HCT116 (cell line): Measurements from ENCODE around the gene UNC5C. TPM values are rescaled to one million over a fixed set of nuclear protein-coding genes. Genes with fewer than 3 reads are reported as not detected.

Experiments used
- ATAC-seq: fragments of 200-7000 bp; cut with Tn5 transposase; 2 replicates; pipeline ENCODE4 v1.9.1; 2020; ENCODE audit warnings: mild to moderate bottlenecking, moderate library complexity
- BruUV-seq: library from RNA; stranded (reverse); fragments of 400-500 nt; replicated peaks from 2 replicates; lab custom pipeline; 2021; lab: Mats Ljungman, UMichigan
- CTCF ChIA-PET: fragments of 300-600 bp; sonication (Branson Sonifier 250); formaldehyde crosslinking; loops from one replicate; lab custom pipeline; 2021; ENCODE audit warnings: antibody characterized with exemption; lab: Charles Lee
- POLR2A ChIA-PET: fragments of 300-600, 350-600 bp; sonication (Branson Sonifier 250); formaldehyde crosslinking; loops from one replicate; lab custom pipeline; 2021; ENCODE audit warnings: antibody characterized with exemption; lab: Charles Lee
- RAD21 ChIA-PET, 2 experiments: fragments of 300-600 bp; sonication (Branson Sonifier 250); formaldehyde crosslinking; loops; one replicate each; lab custom pipeline; 2023; ENCODE audit warnings: low total read pairs in 2 of 2; ENCODE audit not compliant: uncharacterized antibody in 2 of 2, unreplicated experiment in 2 of 2, low non-redundant PET in 1 of 2; lab: Charles Lee
- DNase-seq: peaks from one replicate; pipeline ENCODE4 v3.0.0-alpha.2; 2010; ENCODE audit warnings: low read depth, low spot score
- H2AFZ ChIP-seq: fragments of 200-600 bp; shearing (Covaris generic), sonication (generic); 2 replicates; pipeline ENCODE4 v1.6.1; 2017; ENCODE audit warnings: low read depth, mixed run types, mixed read lengths, antibody characterized with exemption, low read length; ENCODE audit not compliant: poor library complexity, severe bottlenecking
- H3K27ac ChIP-seq: 2 replicates; pipeline ENCODE4 v1.5.1; 2012; ENCODE audit warnings: low read depth, low read length
- H3K27me3 ChIP-seq: fragments of 200-600 bp; sonication (generic); 2 replicates; pipeline ENCODE4 v1.6.1; 2016; ENCODE audit warnings: mixed run types, low read length, mixed read lengths; ENCODE audit not compliant: insufficient read depth
- H3K36me3 ChIP-seq, 2 experiments: fragments of 200-500 bp in 1 of 2; fragments of 200-600 bp in 1 of 2; sonication (Bioruptor generic) in 1 of 2; sonication (generic) in 1 of 2; 2 replicates each; pipeline versions ENCODE4 v1.5.1 to v1.6.1; 2014 to 2016; ENCODE audit warnings: low read length in 2 of 2, inconsistent platforms in 1 of 2, mixed read lengths in 1 of 2, mixed run types in 1 of 2; ENCODE audit not compliant: insufficient read depth in 2 of 2, control insufficient read depth in 1 of 2
- H3K4me1 ChIP-seq, 2 experiments: fragments of 200-600 bp in 1 of 2; sonication (generic) in 1 of 2; 2 replicates each; pipeline versions ENCODE4 v1.5.1 to v1.6.1; 2012 to 2017; ENCODE audit warnings: low read length in 2 of 2, inconsistent platforms in 1 of 2, mild to moderate bottlenecking in 1 of 2, mixed read lengths in 1 of 2, mixed run types in 1 of 2, moderate library complexity in 1 of 2; ENCODE audit not compliant: insufficient read depth in 2 of 2, control insufficient read depth in 1 of 2
- H3K4me2 ChIP-seq: fragments of 200-600 bp; sonication (generic); 2 replicates; pipeline ENCODE4 v1.6.1; 2017; ENCODE audit warnings: mixed run types, low read length, mixed read lengths
- H3K4me3 ChIP-seq, 2 experiments: fragments of 200-600 bp in 1 of 2; sonication (generic) in 1 of 2; replicated peaks in 1 of 2; 2 replicates each; pipeline ENCODE4 v1.5.1; 2011 to 2016; ENCODE audit warnings: low read length in 2 of 2, control low read depth in 1 of 2, low read depth in 1 of 2, mild to moderate bottlenecking in 1 of 2, mixed read lengths in 1 of 2, mixed run types in 1 of 2
- H3K79me2 ChIP-seq: fragments of 200-600 bp; sonication (generic); 2 replicates; pipeline ENCODE4 v1.6.1; 2017; ENCODE audit warnings: mild to moderate bottlenecking, mixed run types, low read length, moderate library complexity, mixed read lengths; ENCODE audit not compliant: insufficient read depth
- H3K9ac ChIP-seq: fragments of 200-600 bp; sonication (generic); 2 replicates; pipeline ENCODE4 v1.6.1; 2016; ENCODE audit warnings: low read length, mixed read lengths
- H3K9me2 ChIP-seq: fragments of 200-600 bp; sonication (generic), shearing (Covaris generic); 2 replicates; pipeline ENCODE4 v1.6.1; 2017; ENCODE audit warnings: mixed run types, mild to moderate bottlenecking, moderate library complexity; ENCODE audit not compliant: insufficient read depth
- H3K9me3 ChIP-seq, 2 experiments: fragments of 200-500 bp in 1 of 2; fragments of 200-600 bp in 1 of 2; sonication (Bioruptor generic) in 1 of 2; sonication (generic) in 1 of 2; 2 replicates each; pipeline ENCODE4 v1.6.1; 2014 to 2017; ENCODE audit warnings: low read length in 2 of 2, mixed read lengths in 2 of 2, inconsistent platforms in 1 of 2, low read depth in 1 of 2, mild to moderate bottlenecking in 1 of 2, mixed run types in 1 of 2, moderate library complexity in 1 of 2; ENCODE audit not compliant: control insufficient read depth in 1 of 2, insufficient read depth in 1 of 2
- H4K20me1 ChIP-seq: fragments of 200-600 bp; sonication (generic), shearing (Covaris generic); 2 replicates; pipeline ENCODE4 v1.6.1; 2017; ENCODE audit warnings: mixed run types, mild to moderate bottlenecking, moderate library complexity; ENCODE audit not compliant: insufficient read depth
- ATF3 ChIP-seq: IDR thresholded peaks from 2 replicates; pipeline ENCODE4 v1.6.1; 2012
- CBX3 ChIP-seq: IDR thresholded peaks from 2 replicates; pipeline ENCODE4 v1.6.1; 2012; ENCODE audit warnings: low read depth
- CEBPB ChIP-seq: IDR thresholded peaks from 2 replicates; pipeline ENCODE4 v1.6.1; 2012; ENCODE audit warnings: low read depth
- CTCF ChIP-seq, 3 experiments: fragments of 200-600 bp in 1 of 3; sonication (generic) in 1 of 3; IDR thresholded peaks in 2 of 3; conservative IDR thresholded peaks in 1 of 3; 2 replicates each; pipeline ENCODE4 v1.5.1; 2012 to 2017; ENCODE audit warnings: low read depth in 2 of 3, low read length in 2 of 3, antibody characterized with exemption in 1 of 3, borderline replicate concordance in 1 of 3, control low read depth in 1 of 3, mild to moderate bottlenecking in 1 of 3, mixed read lengths in 1 of 3, mixed run types in 1 of 3, moderate library complexity in 1 of 3; ENCODE audit not compliant: insufficient read depth in 1 of 3
- EGR1 ChIP-seq: IDR thresholded peaks from 2 replicates; pipeline ENCODE4 v1.6.1; 2012; ENCODE audit warnings: low read depth
- ELF1 ChIP-seq: IDR thresholded peaks from 2 replicates; pipeline ENCODE4 v1.6.1; 2012; ENCODE audit warnings: low read depth, borderline replicate concordance
- EZH2 ChIP-seq: fragments of 200-600 bp; sonication (generic); IDR thresholded peaks from 2 replicates; pipeline ENCODE4 v1.6.1; 2017; ENCODE audit warnings: antibody characterized with exemption, mixed run types
- EZH2phosphoT487 ChIP-seq: fragments of 200-600 bp; IDR thresholded peaks from 2 replicates; pipeline ENCODE4 v1.6.1; 2018; ENCODE audit warnings: antibody characterized with exemption, borderline replicate concordance
- FOSL1 ChIP-seq: IDR thresholded peaks from 2 replicates; pipeline ENCODE4 v1.6.1; 2012; ENCODE audit warnings: low read depth
- JUND ChIP-seq: IDR thresholded peaks from 2 replicates; pipeline ENCODE4 v1.6.1; 2012
- MAX ChIP-seq: IDR thresholded peaks from 2 replicates; pipeline ENCODE4 v1.6.1; 2012
- RAD21 ChIP-seq: IDR thresholded peaks from 2 replicates; pipeline ENCODE4 v1.6.1; 2012; ENCODE audit warnings: low read depth, mild to moderate bottlenecking
- SIN3A ChIP-seq: IDR thresholded peaks from 2 replicates; pipeline ENCODE4 v1.6.1; 2012; ENCODE audit warnings: low read depth
- TCF7L2 ChIP-seq: IDR thresholded peaks from 2 replicates; pipeline ENCODE4 v1.7.0; 2011; ENCODE audit warnings: borderline replicate concordance, inconsistent platforms; ENCODE audit not compliant: insufficient read depth, insufficient read length; ENCODE audit errors: extremely low read depth
- YY1 ChIP-seq: IDR thresholded peaks from 2 replicates; pipeline ENCODE4 v1.6.1; 2011; ENCODE audit warnings: low read length, low read depth, moderate library complexity, mild to moderate bottlenecking; ENCODE audit not compliant: insufficient replicate concordance; ENCODE audit errors: extremely low read depth
- ZBTB33 ChIP-seq: IDR thresholded peaks from 2 replicates; pipeline ENCODE4 v1.6.1; 2011; ENCODE audit warnings: mild to moderate bottlenecking, low read length, moderate library complexity; ENCODE audit not compliant: insufficient replicate concordance; ENCODE audit errors: extremely low read depth
- ZFX ChIP-seq: fragments of 450-650 bp; IDR thresholded peaks from 2 replicates; pipeline ENCODE4 v1.6.1; 2017
- ZNF274 ChIP-seq: fragments of 200-500 bp; sonication (Bioruptor generic); IDR thresholded peaks from 2 replicates; pipeline ENCODE4 v1.6.1; 2014; ENCODE audit warnings: mild to moderate bottlenecking, low read depth, low read length, inconsistent platforms
- intact Hi-C: fragments of 100-400 bp; cut with micrococcal nuclease; formaldehyde crosslinking; loops from 2 replicates; pipeline ENCODE4 v1.10.0; 2022
- total RNA-seq: library from RNA; stranded (reverse); gene quantifications from one replicate; pipeline ENCODE4 v1.2.1, GENCODE V29; 2021; ENCODE audit not compliant: unreplicated experiment

Gene UNC5C
- total RNA-seq, 1 experiment from 2014 or later, result not detected

- intact Hi-C loops, result no loop called here
- no peak for ATAC-seq
- ChIA-PET CTCF (no interaction called here), POLR2A (no interaction called here)
- no peaks in the 10 kb centered on the region for H3K9me3 ChIP-seq
- H3K4me2 ChIP-seq, result no peak overlapping the region
- no peaks in the 10 kb centered on the region for H3K4me1 ChIP-seq
- TF ChIP-seq CBX3 (no peak), TCF7L2 (no peak)
- TF ChIP-seq, all 23 proteins: peak for 0
- H3K9ac ChIP-seq, result no peak overlapping the region
- no peaks in the 10 kb centered on the region for H3K79me2 ChIP-seq
- H3K27ac ChIP-seq, result no peak overlapping the region
- DNase-seq, result no peak
- H3K36me3 ChIP-seq, result no peaks in the 10 kb centered on the region
- RAD21 ChIA-PET, result no interaction called here
- no peaks in the 10 kb centered on the region for H3K27me3 ChIP-seq
- BruUV-seq, result no TSS peak
- H3K4me3 ChIP-seq, result no peak overlapping the region
- H4K20me1 ChIP-seq, result no peaks in the 10 kb centered on the region
- H3K9me2 ChIP-seq, result no peaks in the 10 kb centered on the region
- no peak overlapping the region for H2AFZ ChIP-seq
Measured at GRCh38 chr4:95379633-95380032, 169.1 kb downstream of the UNC5C start.

- Histone ChIP-seq H3K36me3 (no peaks in the 10 kb centered on the region), H3K4me2 (no peak overlapping the region), H3K9ac (no peak overlapping the region), H3K9me3 (no peaks in the 10 kb centered on the region), H2AFZ (no peak overlapping the region), H3K4me3 (no peak overlapping the region), H3K9me2 (no peaks in the 10 kb centered on the region), H3K27ac (no peak overlapping the region)
- no peak for DNase-seq
- intact Hi-C loops, result no loop called here
- POLR2A ChIA-PET, result no interaction called here
- BruUV-seq, result no TSS peak
- TF ChIP-seq ZFX, result no peak
- no peak for TF ChIP-seq ELF1
- no peak for TF ChIP-seq CBX3
- no peak for TF ChIP-seq ATF3
- no peak for TF ChIP-seq FOSL1
- no peak for TF ChIP-seq EGR1
- no peak for TF ChIP-seq MAX
- no peak for TF ChIP-seq RAD21
- no peak for TF ChIP-seq ZBTB33
- no peak for TF ChIP-seq ZNF274
- TF ChIP-seq CTCF (IDR thresholded peaks at IDR 0.05 in 2 of 3, conservative IDR thresholded peaks at IDR 0.05 in 1 of 3; ENCODE audit: borderline replicate concordance in 1 of 3, insufficient read depth in 1 of 3, low read depth in 2 of 3, low read length in 2 of 3), result no peak
- no peak for TF ChIP-seq TCF7L2
- TF ChIP-seq YY1, result no peak
- no peak for TF ChIP-seq EZH2phosphoT487
- TF ChIP-seq JUND, result no peak
- no peak for TF ChIP-seq SIN3A
- TF ChIP-seq CEBPB, result no peak
- TF ChIP-seq EZH2, result no peak
- TF ChIP-seq, all 23 proteins: peak for 0
- Histone ChIP-seq H3K4me1 (no peaks in the 10 kb centered on the region), H3K79me2 (no peaks in the 10 kb centered on the region), H3K27me3 (no peaks in the 10 kb centered on the region), H4K20me1 (no peaks in the 10 kb centered on the region)
- ChIA-PET CTCF (interaction anchor here (2.2 kb wide), 1 partner anchor 14 kb away, joined by 7 read pairs; no protein-coding TSS in a partner anchor), RAD21 (no interaction called here)
- ATAC-seq, result no peak
Measured at GRCh38 chr4:95377366-95377900, 171.3 kb downstream of the UNC5C start.
